GM19452 (cell line): ENCODE measurements around the gene PDE4D.

ENCODE experiments used
- ATAC-seq: cut with Tn5 transposase; IDR thresholded peaks from one replicate; pipeline ENCODE4 v1.9.1; 2021; ENCODE audit not compliant: unreplicated experiment

PDE4D gene

DNA sequence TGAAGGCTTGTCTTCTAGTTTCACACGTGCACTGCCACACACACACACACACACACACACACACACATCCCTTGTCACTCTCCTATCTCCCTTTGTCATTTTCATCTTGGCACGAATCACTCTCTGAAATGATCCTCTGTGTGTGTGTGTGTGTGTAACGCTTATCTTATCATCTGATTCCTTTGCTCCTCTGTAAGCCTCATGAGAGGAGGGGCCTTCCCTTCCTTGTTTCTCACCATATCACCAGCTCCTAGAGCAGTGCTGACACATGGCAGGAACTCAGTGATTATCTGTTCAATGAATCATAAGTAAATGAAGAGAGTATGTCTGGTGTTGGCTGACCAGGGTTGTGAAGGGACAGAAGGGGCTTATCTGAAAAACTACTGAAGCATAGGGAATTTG lies 53.3 kb downstream of the PDE4D start:
- no peak for ATAC-seq

DNA sequence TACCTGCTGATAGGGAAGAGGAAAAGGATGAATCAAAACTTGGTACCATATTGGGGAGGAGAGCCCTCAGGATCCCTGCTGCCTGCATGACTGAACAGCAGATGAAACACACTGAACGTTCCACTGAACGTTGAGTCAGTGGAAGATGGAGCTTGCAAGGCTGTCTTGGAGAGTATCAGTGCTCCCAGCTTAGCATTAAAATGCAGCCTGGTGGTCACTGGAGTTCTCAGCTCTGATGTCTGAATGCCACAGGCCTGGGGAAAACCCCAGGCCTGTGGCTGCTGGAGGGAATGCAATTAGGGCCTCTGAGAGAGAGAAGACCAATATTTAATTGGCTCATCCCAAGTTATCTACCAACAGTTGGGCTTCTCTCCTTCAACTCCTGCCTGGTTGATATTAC lies 54.5 kb downstream of the PDE4D start:
- no peak for ATAC-seq

GRCh38 chr5:59838067-59838466 lies 55.5 kb downstream of the PDE4D start:
- ATAC-seq = no peak

- ATAC-seq = no peak
Measured at GRCh38 chr5:59837071-59837470, 56.5 kb downstream of the PDE4D start.

GRCh38 chr5:59835800-59836199 lies 57.7 kb downstream of the PDE4D start:
- no peak for ATAC-seq

GRCh38 chr5:59833448-59833847 lies 60.1 kb downstream of the PDE4D start:
- ATAC-seq = no peak

- no peak for ATAC-seq
Measured at GRCh38 chr5:59832577-59833301, 60.8 kb downstream of the PDE4D start.

DNA sequence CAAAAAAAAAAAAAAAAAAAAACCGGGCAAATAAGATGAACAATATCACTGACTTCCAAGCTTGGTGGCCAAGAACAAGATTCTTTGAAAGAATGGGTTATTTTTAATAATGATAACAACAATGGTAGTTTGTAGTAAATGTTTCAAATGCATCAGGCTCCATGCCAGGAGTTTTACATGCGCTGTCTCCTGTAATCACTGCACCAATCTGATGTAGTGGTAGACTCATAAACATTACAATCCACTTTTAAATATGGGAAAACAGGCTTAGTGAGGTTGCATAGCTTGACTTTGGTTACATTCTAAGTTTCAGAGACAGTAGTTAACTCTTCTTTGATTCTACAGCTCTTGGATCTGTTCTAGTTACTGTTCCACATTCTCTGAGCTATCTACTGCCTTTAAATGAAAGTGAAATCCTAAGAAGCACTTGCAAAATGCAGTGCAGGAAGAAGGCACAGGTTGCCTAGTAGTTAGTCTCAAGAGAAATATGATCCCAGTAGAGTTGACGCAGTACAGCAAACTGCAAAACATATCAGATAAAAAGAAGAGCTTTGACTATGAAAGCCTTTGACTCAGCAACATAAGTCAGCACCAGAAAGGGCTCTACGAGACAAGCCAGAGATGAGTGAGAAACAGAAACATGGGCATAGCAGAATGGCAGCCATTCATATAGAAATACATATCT lies 62.1 kb downstream of the PDE4D start:
- no peak for ATAC-seq

GRCh38 chr5:59830536-59831200 lies 62.9 kb downstream of the PDE4D start:
- no peak for ATAC-seq

- ATAC-seq = no peak
Measured at GRCh38 chr5:59829922-59830321, 63.6 kb downstream of the PDE4D start.

- ATAC-seq = no peak
Measured at GRCh38 chr5:59829386-59829785, 64.1 kb downstream of the PDE4D start.

GRCh38 chr5:59828623-59829022 lies 64.9 kb downstream of the PDE4D start:
- ATAC-seq = no peak

- ATAC-seq = no peak
Measured at GRCh38 chr5:59826996-59827395, 66.5 kb downstream of the PDE4D start.

DNA sequence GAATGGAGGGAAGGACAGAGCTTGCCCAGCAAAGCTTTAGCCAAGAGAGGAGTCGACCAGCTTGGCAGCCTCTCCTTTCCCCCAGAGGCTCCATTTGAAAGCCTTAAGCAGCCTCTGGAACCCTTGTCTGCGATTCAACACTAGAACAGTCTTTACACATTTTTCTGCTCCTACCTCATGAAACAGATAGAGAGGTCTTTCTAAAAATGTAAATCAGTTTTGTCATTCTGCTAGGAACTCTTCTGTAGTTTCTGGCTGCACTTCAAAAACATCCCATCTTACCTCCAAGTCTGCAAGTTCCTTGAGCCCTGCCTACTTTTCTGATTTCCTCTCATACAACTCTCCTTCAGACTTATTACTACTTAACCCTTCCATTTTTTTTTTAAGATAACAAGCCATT lies 70.1 kb downstream of the PDE4D start:
- no peak for ATAC-seq

- no peak for ATAC-seq
Measured at GRCh38 chr5:59819806-59820205, 73.7 kb downstream of the PDE4D start.

DNA sequence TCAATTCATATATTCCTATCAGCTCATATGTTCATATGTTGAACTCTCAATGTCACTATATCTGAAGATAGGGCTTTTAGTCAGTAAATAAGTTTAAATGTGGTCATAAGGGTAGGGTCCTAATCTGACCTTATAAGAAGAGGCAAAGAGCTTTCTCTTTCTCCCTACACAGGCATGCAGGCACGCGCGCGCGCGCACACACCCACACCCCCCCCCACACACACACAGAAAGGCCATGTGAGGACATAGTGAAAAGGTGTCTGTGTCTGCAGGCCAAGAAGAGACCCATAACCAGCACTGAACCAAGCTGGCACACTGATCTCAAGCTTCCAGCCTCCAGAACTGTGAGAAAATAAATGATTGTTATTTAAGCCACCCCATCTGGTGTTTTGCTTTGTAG lies 76.0 kb downstream of the PDE4D start:
- ATAC-seq = no peak

- ATAC-seq = no peak
Measured at GRCh38 chr5:59816654-59817300, 76.7 kb downstream of the PDE4D start.

GRCh38 chr5:59814537-59814872 lies 79.0 kb downstream of the PDE4D start:
- ATAC-seq = no peak

DNA sequence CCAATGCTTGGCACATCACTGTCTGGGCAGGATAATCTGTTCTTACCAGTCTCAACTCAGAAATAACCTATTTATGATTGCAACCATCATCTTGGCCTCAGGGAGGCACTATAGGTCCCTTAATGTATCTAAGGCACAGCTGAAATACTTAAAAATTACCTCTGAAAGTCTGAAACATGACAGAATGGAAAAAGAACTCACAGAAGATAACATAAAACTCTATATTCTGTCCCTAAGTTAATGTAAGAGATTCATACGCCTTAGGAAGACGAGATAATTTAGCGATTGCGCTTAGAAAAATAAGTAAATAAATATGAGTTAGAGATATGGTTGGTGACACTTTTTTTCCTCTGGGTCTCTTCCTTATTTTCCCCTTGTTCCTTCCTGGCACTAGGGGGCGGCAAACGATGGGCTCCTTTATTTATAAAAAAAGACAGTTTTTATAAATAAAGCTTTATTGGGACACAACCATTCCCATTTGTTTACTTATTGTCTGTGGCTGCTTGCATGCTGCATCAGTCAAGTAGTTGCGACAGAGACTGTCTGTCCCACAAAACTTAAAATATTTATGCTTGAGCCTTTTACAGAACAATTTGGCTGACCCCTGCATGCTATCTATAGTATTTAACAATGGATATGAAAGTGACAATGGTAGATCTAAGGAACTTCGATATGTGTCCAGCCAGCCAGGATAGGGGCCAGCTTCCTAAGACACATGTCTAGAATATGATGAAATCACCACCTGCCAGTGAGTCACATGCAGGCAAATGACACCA lies 79.6 kb downstream of the PDE4D start:
- peak; percentile 61 for ATAC-seq

- ATAC-seq = peak; percentile 67
Measured at GRCh38 chr5:59810041-59810440, 83.5 kb downstream of the PDE4D start.

DNA sequence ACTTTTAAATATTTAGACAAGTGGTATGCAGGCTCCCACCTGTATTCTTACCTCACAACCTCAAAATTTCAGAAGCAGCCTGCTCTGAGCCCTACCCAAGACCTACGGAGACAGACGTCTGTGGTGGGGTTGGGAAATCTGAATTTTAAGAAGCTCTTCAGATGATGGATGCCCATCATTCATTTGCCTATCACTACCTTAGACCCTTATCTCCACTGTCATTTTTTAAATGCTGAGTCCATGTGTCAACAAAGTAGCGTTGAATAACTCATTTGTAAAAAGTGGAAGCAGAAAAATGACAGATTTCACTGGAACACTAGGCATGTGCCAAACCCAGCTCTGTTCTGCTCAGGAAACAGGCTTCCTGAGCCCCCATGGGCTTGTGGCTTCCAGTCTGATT lies 85.7 kb downstream of the PDE4D start:
- no peak for ATAC-seq
